ENCODE measurements around the gene ERVW-1. TPM values are rescaled to one million over a fixed set of nuclear protein-coding genes. Genes with fewer than 3 reads are reported as not detected.
A peak's percentile ranks its signal among the peaks of the same experiment; 100 is the strongest.

ERVW-1 gene
- total and polyA plus RNA-seq, 2 of the 13 experiments (the other 11 are each of a cell fraction or from before 2014, with no cell fraction given): not detected

DNA sequence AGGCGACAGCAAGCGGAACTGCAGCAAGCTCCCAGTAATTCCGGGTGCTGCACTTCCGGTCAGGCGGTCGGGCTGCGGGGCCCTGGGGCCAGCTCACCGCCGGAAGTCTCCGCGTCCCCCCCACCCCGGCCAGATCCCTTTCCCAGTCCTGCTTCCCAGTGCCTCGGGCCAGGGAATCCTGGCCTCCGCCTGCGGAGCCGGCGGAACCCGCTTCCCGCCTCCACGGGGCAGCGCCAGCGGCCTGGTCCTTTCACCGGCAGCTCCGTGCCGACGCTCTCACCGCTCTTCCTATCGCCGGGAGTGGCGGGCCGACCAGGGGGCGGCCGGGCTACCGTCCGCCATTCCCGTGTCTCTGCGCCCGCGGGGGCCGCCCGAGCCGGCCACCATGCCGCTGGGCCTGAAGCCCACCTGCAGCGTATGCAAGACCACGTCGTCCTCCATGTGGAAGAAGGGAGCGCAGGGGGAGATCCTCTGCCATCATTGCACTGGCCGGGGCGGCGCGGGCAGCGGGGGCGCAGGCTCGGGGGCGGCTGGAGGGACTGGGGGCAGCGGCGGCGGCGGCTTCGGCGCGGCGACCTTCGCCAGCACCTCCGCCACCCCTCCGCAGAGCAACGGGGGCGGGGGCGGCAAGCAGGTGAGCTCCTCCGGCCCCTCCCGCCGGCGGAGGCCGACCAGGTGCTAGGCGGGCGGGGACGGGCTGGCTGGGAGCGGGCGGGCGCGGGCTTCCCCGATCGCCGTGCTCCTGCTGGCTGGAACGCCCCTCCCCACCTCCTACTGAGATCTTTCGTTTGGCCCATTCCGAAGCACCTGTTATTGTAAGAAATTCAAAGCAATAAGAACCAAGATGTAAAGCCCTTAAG, 30.2 kb downstream of the ERVW-1 start, which contains the start of gene GATAD1 (continued):
- TF ChIP-seq, protein P1, sequence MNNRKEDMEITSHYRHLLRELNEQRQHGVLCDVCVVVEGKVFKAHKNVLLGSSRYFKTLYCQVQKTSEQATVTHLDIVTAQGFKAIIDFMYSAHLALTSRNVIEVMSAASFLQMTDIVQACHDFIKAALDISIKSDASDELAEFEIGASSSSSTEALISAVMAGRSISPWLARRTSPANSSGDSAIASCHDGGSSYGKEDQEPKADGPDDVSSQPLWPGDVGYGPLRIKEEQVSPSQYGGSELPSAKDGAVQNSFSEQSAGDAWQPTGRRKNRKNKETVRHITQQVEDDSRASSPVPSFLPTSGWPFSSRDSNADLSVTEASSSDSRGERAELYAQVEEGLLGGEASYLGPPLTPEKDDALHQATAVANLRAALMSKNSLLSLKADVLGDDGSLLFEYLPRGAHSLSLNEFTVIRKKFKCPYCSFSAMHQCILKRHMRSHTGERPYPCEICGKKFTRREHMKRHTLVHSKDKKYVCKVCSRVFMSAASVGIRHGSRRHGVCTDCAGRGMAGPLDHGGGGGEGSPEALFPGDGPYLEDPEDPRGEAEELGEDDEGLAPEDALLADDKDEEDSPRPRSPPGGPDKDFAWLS (CRISPR knock-in tag; IDR thresholded peaks at IDR 0.05; ENCODE audit: borderline replicate concordance): no peak
- peak; percentile 28; the same call in 1 of the 2 replicates for TF ChIP-seq BCL6 (CRISPR knock-in tag; IDR thresholded peaks at IDR 0.05)
- TF ChIP-seq ATF7-NPFF (CRISPR knock-in tag; IDR thresholded peaks at IDR 0.05; ENCODE audit: low read depth): peak; percentile 85
- peak; percentile 72 for TF ChIP-seq RFXAP (CRISPR knock-in tag; IDR thresholded peaks at IDR 0.05; ENCODE audit: borderline replicate concordance)
- TF ChIP-seq HMG20A (CRISPR knock-in tag; IDR thresholded peaks at IDR 0.05; ENCODE audit: borderline replicate concordance): no peak
- peak; percentile 89; the same call in 1 of the 2 replicates for TF ChIP-seq HOXD1 (CRISPR knock-in tag; IDR thresholded peaks at IDR 0.05)
- TF ChIP-seq ZSCAN12 (CRISPR knock-in tag; IDR thresholded peaks at IDR 0.05): peak; percentile 76; the same call in 1 of the 2 replicates
- no peak for TF ChIP-seq MLLT10 (CRISPR knock-in tag; IDR thresholded peaks at IDR 0.05)
- no peak for TF ChIP-seq PRPF4 (IDR thresholded peaks at IDR 0.05; ENCODE audit: low read depth, low read length, poor library complexity, severe bottlenecking)
- TF ChIP-seq, protein P2, sequence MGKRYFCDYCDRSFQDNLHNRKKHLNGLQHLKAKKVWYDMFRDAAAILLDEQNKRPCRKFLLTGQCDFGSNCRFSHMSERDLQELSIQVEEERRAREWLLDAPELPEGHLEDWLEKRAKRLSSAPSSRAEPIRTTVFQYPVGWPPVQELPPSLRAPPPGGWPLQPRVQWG (CRISPR knock-in tag; IDR thresholded peaks at IDR 0.05; ENCODE audit: borderline replicate concordance, low read depth): no peak
- TF ChIP-seq ZNF570 (CRISPR knock-in tag; IDR thresholded peaks at IDR 0.05; ENCODE audit: borderline replicate concordance): no peak
- TF ChIP-seq, protein P3, sequence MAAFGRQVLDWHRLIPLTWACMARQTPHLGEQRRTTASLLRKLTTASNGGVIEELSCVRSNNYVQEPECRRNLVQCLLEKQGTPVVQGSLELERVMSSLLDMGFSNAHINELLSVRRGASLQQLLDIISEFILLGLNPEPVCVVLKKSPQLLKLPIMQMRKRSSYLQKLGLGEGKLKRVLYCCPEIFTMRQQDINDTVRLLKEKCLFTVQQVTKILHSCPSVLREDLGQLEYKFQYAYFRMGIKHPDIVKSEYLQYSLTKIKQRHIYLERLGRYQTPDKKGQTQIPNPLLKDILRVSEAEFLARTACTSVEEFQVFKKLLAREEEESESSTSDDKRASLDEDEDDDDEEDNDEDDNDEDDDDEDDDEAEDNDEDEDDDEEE (CRISPR knock-in tag; IDR thresholded peaks at IDR 0.05): 0 out of 2 replicates have a peak, but pooled peaks have one; percentile 27
- TF ChIP-seq, protein P4, sequence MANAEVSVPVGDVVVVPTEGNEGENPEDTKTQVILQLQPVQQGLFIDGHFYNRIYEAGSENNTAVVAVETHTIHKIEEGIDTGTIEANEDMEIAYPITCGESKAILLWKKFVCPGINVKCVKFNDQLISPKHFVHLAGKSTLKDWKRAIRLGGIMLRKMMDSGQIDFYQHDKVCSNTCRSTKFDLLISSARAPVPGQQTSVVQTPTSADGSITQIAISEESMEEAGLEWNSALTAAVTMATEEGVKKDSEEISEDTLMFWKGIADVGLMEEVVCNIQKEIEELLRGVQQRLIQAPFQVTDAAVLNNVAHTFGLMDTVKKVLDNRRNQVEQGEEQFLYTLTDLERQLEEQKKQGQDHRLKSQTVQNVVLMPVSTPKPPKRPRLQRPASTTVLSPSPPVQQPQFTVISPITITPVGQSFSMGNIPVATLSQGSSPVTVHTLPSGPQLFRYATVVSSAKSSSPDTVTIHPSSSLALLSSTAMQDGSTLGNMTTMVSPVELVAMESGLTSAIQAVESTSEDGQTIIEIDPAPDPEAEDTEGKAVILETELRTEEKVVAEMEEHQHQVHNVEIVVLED (CRISPR knock-in tag; IDR thresholded peaks at IDR 0.05; ENCODE audit: borderline replicate concordance): peak; percentile 39; the same call in 1 of the 2 replicates
- TF ChIP-seq ZNF556 (CRISPR knock-in tag; IDR thresholded peaks at IDR 0.05; ENCODE audit: borderline replicate concordance): 0 out of 2 replicates have a peak, but pooled peaks have one; percentile 57
- TF ChIP-seq ZNF569 (CRISPR knock-in tag; IDR thresholded peaks at IDR 0.05; ENCODE audit: borderline replicate concordance): no peak
- TF ChIP-seq, protein P5, sequence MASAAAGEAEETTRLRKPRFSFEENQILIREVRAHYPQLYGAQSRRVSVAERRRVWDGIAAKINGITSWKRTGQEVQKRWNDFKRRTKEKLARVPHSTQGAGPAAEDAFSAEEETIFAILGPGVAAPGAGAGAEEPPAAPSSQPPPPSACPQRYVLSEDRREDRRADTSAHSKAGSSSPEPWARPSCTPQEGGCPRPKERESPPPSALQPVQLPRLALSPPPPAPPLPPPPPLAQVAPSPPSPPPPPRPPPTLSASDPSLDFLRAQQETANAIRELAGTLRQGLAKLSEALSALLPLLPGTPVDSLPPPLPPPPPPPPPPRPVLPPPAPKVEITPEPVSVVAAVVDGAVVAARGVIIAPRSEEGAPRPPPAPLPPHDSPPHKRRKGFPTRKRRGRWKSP (CRISPR knock-in tag; IDR thresholded peaks at IDR 0.05): no peak
- TF ChIP-seq, protein P6, sequence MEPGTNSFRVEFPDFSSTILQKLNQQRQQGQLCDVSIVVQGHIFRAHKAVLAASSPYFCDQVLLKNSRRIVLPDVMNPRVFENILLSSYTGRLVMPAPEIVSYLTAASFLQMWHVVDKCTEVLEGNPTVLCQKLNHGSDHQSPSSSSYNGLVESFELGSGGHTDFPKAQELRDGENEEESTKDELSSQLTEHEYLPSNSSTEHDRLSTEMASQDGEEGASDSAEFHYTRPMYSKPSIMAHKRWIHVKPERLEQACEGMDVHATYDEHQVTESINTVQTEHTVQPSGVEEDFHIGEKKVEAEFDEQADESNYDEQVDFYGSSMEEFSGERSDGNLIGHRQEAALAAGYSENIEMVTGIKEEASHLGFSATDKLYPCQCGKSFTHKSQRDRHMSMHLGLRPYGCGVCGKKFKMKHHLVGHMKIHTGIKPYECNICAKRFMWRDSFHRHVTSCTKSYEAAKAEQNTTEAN (CRISPR knock-in tag; conservative IDR thresholded peaks at IDR 0.05): 0 out of 2 replicates have a peak, but pooled peaks have one; percentile 33
- TF ChIP-seq PPARG (CRISPR knock-in tag; conservative IDR thresholded peaks at IDR 0.05): peak; percentile 53; the same call in 1 of the 2 replicates
- peak; percentile 95 for TF ChIP-seq POLR2G (IDR thresholded peaks at IDR 0.05; ENCODE audit: low read depth, low read length)
